Activated CD4-positive, alpha-beta T cell treated with anti-CD3 and anti-CD28 coated beads, Interleukin-2, amount 50 U/mL, for 48 hours (primary cell): ENCODE data around the gene C10orf90.

Experiments used
- DNase-seq, 2 experiments: peaks; one replicate each; pipeline ENCODE4 v3.0.0-alpha.2; 2020

The C10orf90 gene

GRCh38 chr10:126500866-126501265 lies 169.6 kb downstream of the C10orf90 start:
- no peak for DNase-seq

- DNase-seq = no peak
Observed at GRCh38 chr10:126500185-126500584, 170.3 kb downstream of the C10orf90 start.

GRCh38 chr10:126499744-126500143 lies 170.7 kb downstream of the C10orf90 start:
- no peak for DNase-seq

GRCh38 chr10:126497672-126498071 lies 172.8 kb downstream of the C10orf90 start:
- no peak for DNase-seq

GRCh38 chr10:126496771-126497545 lies 173.5 kb downstream of the C10orf90 start:
- DNase-seq = no peak

GRCh38 chr10:126491476-126491875 lies 179.0 kb downstream of the C10orf90 start:
- DNase-seq = no peak

- DNase-seq = no peak
Observed at GRCh38 chr10:126481181-126481580, 189.3 kb downstream of the C10orf90 start.

- DNase-seq = no peak
Observed at GRCh38 chr10:126480648-126481047, 189.8 kb downstream of the C10orf90 start.

GRCh38 chr10:126479280-126479895 lies 191.1 kb downstream of the C10orf90 start:
- no peak for DNase-seq

GRCh38 chr10:126478546-126478945 lies 191.9 kb downstream of the C10orf90 start:
- no peak for DNase-seq

GRCh38 chr10:126476246-126476645 lies 194.2 kb downstream of the C10orf90 start:
- no peak for DNase-seq

GRCh38 chr10:126475074-126475691 lies 195.3 kb downstream of the C10orf90 start:
- no peak for DNase-seq

- DNase-seq = no peak
Observed at GRCh38 chr10:126474031-126474430, 196.5 kb downstream of the C10orf90 start.

GRCh38 chr10:126470991-126471390 lies 199.5 kb downstream of the C10orf90 start:
- DNase-seq = no peak

- DNase-seq = no peak
Observed at GRCh38 chr10:126469692-126470091, 200.8 kb downstream of the C10orf90 start.

GRCh38 chr10:126468876-126469643 lies 201.4 kb downstream of the C10orf90 start:
- DNase-seq = no peak

GRCh38 chr10:126468467-126468866 lies 202.0 kb downstream of the C10orf90 start:
- DNase-seq = no peak

- DNase-seq = no peak
Observed at GRCh38 chr10:126465771-126466170, 204.7 kb downstream of the C10orf90 start.

- DNase-seq = no peak
Observed at GRCh38 chr10:126463286-126463685, 207.2 kb downstream of the C10orf90 start.

- no peak for DNase-seq
Observed at GRCh38 chr10:126461289-126461940, 209.1 kb downstream of the C10orf90 start.

GRCh38 chr10:126459878-126460481 lies 210.5 kb downstream of the C10orf90 start:
- no peak for DNase-seq
